Left lobe of liver (tissue), 2 donors: ENCODE results near the gene DENND1A. TPM values are rescaled to one million over a fixed set of nuclear protein-coding genes. Genes with fewer than 3 reads are reported as not detected.

ENCODE experiments used
- ATAC-seq: fragments of 200-7000 bp; cut with Tn5 transposase; one replicate; pipeline ENCODE4 v1.9.1; 2020; ENCODE audit warnings: mild to moderate bottlenecking, moderate library complexity
- DNase-seq: peaks from one replicate; pipeline ENCODE4 v3.0.0-alpha.2; 2020; ENCODE audit warnings: low spot score
- total RNA-seq: library from RNA; stranded (reverse); gene quantifications from one replicate; pipeline ENCODE4 v1.2.1, GENCODE V29; 2021
- donor health status: DM: no; HTN: no; CAD: no; lungs with moderate emphysema.
- donor health status: DM: no; HTN: yes; CAD: no.

The DENND1A gene
- total RNA-seq, 1 donor from 2014 or later: 15.5 TPM

GRCh38 chr9:123597048-123597447, 332.9 kb downstream of the DENND1A start:
- no peak for ATAC-seq
- DNase-seq: no peak

GRCh38 chr9:123591283-123591682, 338.6 kb downstream of the DENND1A start:
- no peak for ATAC-seq

GRCh38 chr9:123590499-123590898, 339.4 kb downstream of the DENND1A start:
- DNase-seq (no peak), ATAC-seq (no peak)

More at GRCh38 chr9:123591283-123591682, 338.6 kb downstream of the DENND1A start:
- DNase-seq: no peak

GRCh38 chr9:123589361-123590239, 340.3 kb downstream of the DENND1A start:
- ATAC-seq: no peak

GRCh38 chr9:123586275-123586674, 343.7 kb downstream of the DENND1A start:
- ATAC-seq (no peak), DNase-seq (no peak)

More at GRCh38 chr9:123589361-123590239, 340.3 kb downstream of the DENND1A start:
- DNase-seq: no peak

GRCh38 chr9:123584202-123585176, 345.4 kb downstream of the DENND1A start:
- ATAC-seq: no peak
- no peak for DNase-seq

- DNase-seq: no peak
- no peak for ATAC-seq
These were observed 346.3 kb downstream of the DENND1A start for GRCh38 chr9:123583646-123584045.

- ATAC-seq (no peak), DNase-seq (no peak)
These were observed 358.7 kb downstream of the DENND1A start for GRCh38 chr9:123571240-123571639.

- ATAC-seq: no peak
- no peak for DNase-seq
These were observed 360.9 kb downstream of the DENND1A start for GRCh38 chr9:123568691-123569688.

GRCh38 chr9:123567013-123567412, 362.9 kb downstream of the DENND1A start:
- no peak for ATAC-seq
- DNase-seq: no peak

- DNase-seq (no peak), ATAC-seq (no peak)
These were observed 365.3 kb downstream of the DENND1A start for GRCh38 chr9:123564652-123565051.

GRCh38 chr9:123562844-123563346, 367.0 kb downstream of the DENND1A start:
- ATAC-seq: no peak
- no peak for DNase-seq

GRCh38 chr9:123561046-123561445, 368.9 kb downstream of the DENND1A start:
- no peak for DNase-seq
- ATAC-seq: no peak

- no peak for DNase-seq
- no peak for ATAC-seq
These were observed 373.2 kb downstream of the DENND1A start for GRCh38 chr9:123556464-123557435.

- ATAC-seq (no peak), DNase-seq (no peak)
These were observed 374.3 kb downstream of the DENND1A start for GRCh38 chr9:123555646-123556045.

GRCh38 chr9:123552530-123552929, 377.4 kb downstream of the DENND1A start:
- ATAC-seq (no peak), DNase-seq (no peak)

GRCh38 chr9:123551734-123552133, 378.2 kb downstream of the DENND1A start:
- DNase-seq: no peak
- ATAC-seq: no peak

GRCh38 chr9:123550797-123551196, 379.1 kb downstream of the DENND1A start:
- ATAC-seq (no peak), DNase-seq (no peak)

- ATAC-seq (no peak), DNase-seq (no peak)
These were observed 379.9 kb downstream of the DENND1A start for GRCh38 chr9:123550012-123550411.
